H9 (cell line): ENCODE results near the gene VPS54. TPM values are rescaled to one million over a fixed set of nuclear protein-coding genes. Genes with fewer than 3 reads are reported as not detected.

Experiments used
- DNase-seq: peaks from one replicate; pipeline ENCODE4 v3.0.0-alpha.2; 2017
- H2AFZ ChIP-seq: one replicate; pipeline ENCODE4 v1.6.1; 2013; ENCODE audit warnings: mild to moderate bottlenecking, low read length, control low read depth, moderate library complexity
- H2AK5ac ChIP-seq: 2 replicates; pipeline ENCODE4 v1.6.1; 2013; ENCODE audit warnings: low read length, control low read depth, mixed read lengths; ENCODE audit not compliant: insufficient read length
- H2BK120ac ChIP-seq: one replicate; pipeline ENCODE4 v1.6.1; 2013; ENCODE audit warnings: low read depth, mild to moderate bottlenecking, low read length, control low read depth, inconsistent platforms; ENCODE audit not compliant: poor library complexity, severe bottlenecking
- H2BK12ac ChIP-seq: 2 replicates; pipeline ENCODE4 v1.6.1; 2013; ENCODE audit warnings: low read length, control low read depth, mixed read lengths, low read depth; ENCODE audit not compliant: insufficient read length
- H2BK15ac ChIP-seq: 2 replicates; pipeline ENCODE4 v1.6.1; 2013; ENCODE audit warnings: low read depth, low read length, control low read depth
- H2BK20ac ChIP-seq: one replicate; pipeline ENCODE4 v1.6.1; 2013; ENCODE audit warnings: low read depth, mild to moderate bottlenecking, low read length, control low read depth, inconsistent platforms; ENCODE audit not compliant: poor library complexity, severe bottlenecking
- H2BK5ac ChIP-seq: 2 replicates; pipeline ENCODE4 v1.6.1; 2013; ENCODE audit warnings: low read length, control low read depth, mixed read lengths; ENCODE audit not compliant: insufficient read length
- H3K14ac ChIP-seq: 2 replicates; pipeline ENCODE4 v1.6.1; 2013; ENCODE audit warnings: low read length, control low read depth; ENCODE audit not compliant: insufficient read depth
- H3K18ac ChIP-seq: 2 replicates; pipeline ENCODE4 v1.6.1; 2013; ENCODE audit warnings: low read depth, mild to moderate bottlenecking, mixed read lengths, low read length, control low read depth; ENCODE audit not compliant: insufficient read length
- H3K23ac ChIP-seq: 2 replicates; pipeline ENCODE4 v1.6.1; 2013; ENCODE audit warnings: low read length, control low read depth, mixed read lengths, low read depth; ENCODE audit not compliant: insufficient read length
- H3K23me2 ChIP-seq: 2 replicates; pipeline ENCODE4 v1.6.1; 2013; ENCODE audit warnings: low read depth, mild to moderate bottlenecking, mixed read lengths, low read length, control low read depth; ENCODE audit not compliant: insufficient read length, poor library complexity, severe bottlenecking
- H3K27ac ChIP-seq: 2 replicates; pipeline ENCODE4 v1.5.1; 2013; ENCODE audit warnings: low read length, control low read depth, mixed read lengths, low read depth; ENCODE audit not compliant: insufficient read length
- H3K27me3 ChIP-seq: 2 replicates; pipeline ENCODE4 v1.6.1; 2013; ENCODE audit warnings: low read length, control low read depth, inconsistent platforms; ENCODE audit not compliant: insufficient read depth
- H3K4ac ChIP-seq: 2 replicates; pipeline ENCODE4 v1.6.1; 2013; ENCODE audit warnings: low read depth, mild to moderate bottlenecking, control low read depth, inconsistent platforms, low read length, moderate library complexity
- H3K4me1 ChIP-seq: 2 replicates; pipeline ENCODE4 v1.6.1; 2013; ENCODE audit warnings: low read length, control low read depth, inconsistent platforms; ENCODE audit not compliant: insufficient read depth
- H3K4me2 ChIP-seq: 2 replicates; pipeline ENCODE4 v1.6.1; 2013; ENCODE audit warnings: low read length, control low read depth, mixed read lengths; ENCODE audit not compliant: insufficient read length, insufficient read depth
- H3K56ac ChIP-seq: 2 replicates; pipeline ENCODE4 v1.6.1; 2013; ENCODE audit warnings: low read depth, mild to moderate bottlenecking, mixed read lengths, low read length, control low read depth; ENCODE audit not compliant: insufficient read length
- H3K79me1 ChIP-seq: 2 replicates; pipeline ENCODE4 v1.6.1; 2013; ENCODE audit warnings: low read depth, mild to moderate bottlenecking, moderate library complexity, low read length, control low read depth, inconsistent platforms; ENCODE audit not compliant: insufficient read depth, poor library complexity, severe bottlenecking
- H3K79me2 ChIP-seq: 2 replicates; pipeline ENCODE4 v1.6.1; 2013; ENCODE audit warnings: low read length, control low read depth, inconsistent platforms; ENCODE audit not compliant: insufficient read depth
- H3K9ac ChIP-seq: 2 replicates; pipeline ENCODE4 v1.6.1; 2013; ENCODE audit warnings: low read length, control low read depth, mixed read lengths; ENCODE audit not compliant: insufficient read length; ENCODE audit errors: extremely low read depth
- H3K9me3 ChIP-seq: one replicate; pipeline ENCODE4 v1.6.1; 2013; ENCODE audit warnings: low read depth, low read length, inconsistent platforms; ENCODE audit not compliant: control insufficient read depth
- H3T11ph ChIP-seq: one replicate; pipeline ENCODE4 v1.6.1; 2013; ENCODE audit warnings: mild to moderate bottlenecking, low read length, control low read depth, inconsistent platforms
- H4K20me1 ChIP-seq: one replicate; pipeline ENCODE4 v1.6.1; 2013; ENCODE audit not compliant: control insufficient read depth, insufficient read length, insufficient read depth
- H4K5ac ChIP-seq: 2 replicates; pipeline ENCODE4 v1.6.1; 2013; ENCODE audit warnings: low read depth, mild to moderate bottlenecking, mixed read lengths, low read length, control low read depth; ENCODE audit not compliant: insufficient read length
- H4K8ac ChIP-seq: replicated peaks from 2 replicates; pipeline ENCODE4 v1.6.1; 2013; ENCODE audit warnings: low read length, control low read depth, mixed read lengths, low read depth; ENCODE audit not compliant: insufficient read length
- H4K91ac ChIP-seq: 2 replicates; pipeline ENCODE4 v1.6.1; 2013; ENCODE audit warnings: low read depth, mild to moderate bottlenecking, moderate library complexity, mixed read lengths, low read length, control low read depth; ENCODE audit not compliant: insufficient read length
- H3K27ac Mint-ChIP-seq, 3 experiments: 2 replicates in 2 of 3; 3 replicates in 1 of 3; pipeline ENCODE4 v1.8.0; 2020 to 2021; ENCODE audit warnings: mixed read lengths in 3 of 3, mild to moderate bottlenecking in 1 of 3, moderate library complexity in 1 of 3
- H3K27me3 Mint-ChIP-seq: 2 replicates; pipeline ENCODE4 v1.8.0; 2021; ENCODE audit warnings: low read depth, mild to moderate bottlenecking, moderate library complexity, mixed read lengths
- H3K36me3 Mint-ChIP-seq, 3 experiments: 2 replicates in 2 of 3; 3 replicates in 1 of 3; pipeline ENCODE4 v1.8.0; 2020 to 2021; ENCODE audit warnings: low read depth in 3 of 3, mixed read lengths in 3 of 3; ENCODE audit not compliant: insufficient read depth in 1 of 3
- H3K4me1 Mint-ChIP-seq, 2 experiments: 2 replicates each; pipeline ENCODE4 v1.8.0; 2020; ENCODE audit warnings: mixed read lengths in 2 of 2
- H3K4me3 Mint-ChIP-seq, 2 experiments: 2 replicates in 1 of 2; 3 replicates in 1 of 2; pipeline ENCODE4 v1.8.0; 2020 to 2021; ENCODE audit warnings: mild to moderate bottlenecking in 2 of 2, mixed read lengths in 2 of 2, moderate library complexity in 1 of 2
- H3K9me3 Mint-ChIP-seq, 2 experiments: 2 replicates in 1 of 2; 3 replicates in 1 of 2; pipeline ENCODE4 v1.8.0; 2020; ENCODE audit warnings: mild to moderate bottlenecking in 2 of 2, mixed read lengths in 2 of 2, moderate library complexity in 1 of 2
- CTCF ChIP-seq: fragments of 200-600 bp; sonication (generic); conservative IDR thresholded peaks from 3 replicates; pipeline ENCODE4 v1.8.0; 2021; ENCODE audit warnings: antibody characterized with exemption, mild to moderate bottlenecking
- WGBS: extraction: QIAGEN DNeasy Blood & Tissue Kit; methylation state at CpG from one replicate; pipeline ENCODE4 v1.1.7; 2013; ENCODE audit warnings: missing lambda C conversion rate, low lambda C conversion rate, mixed read lengths; ENCODE audit not compliant: insufficient read length; ENCODE audit errors: extremely low coverage; 5-methylcytosine and 5-hydroxymethylcytosine counted together
- total RNA-seq: library from RNA; stranded (reverse); gene quantifications from 2 replicates; pipeline ENCODE4 v1.2.1, GENCODE V29; 2021

The VPS54 gene
- total RNA-seq, 1 experiment from 2014 or later = 13.4 TPM

- Mint-ChIP-seq H3K27ac (peak overlapping the region in 2 of 3 experiments; percentile 25 to 86; a peak in 3 of 7 replicates), H3K36me3 (peaks cover 56 to 83% (median 81%) of the 10 kb centered on the region in 3 experiments; a peak in 6 of 7 replicates), H3K4me1 (peaks cover 75 to 87% of the 10 kb centered on the region in 2 experiments)
Measured at GRCh38 chr2:63878486-63878885, 140.7 kb downstream of the VPS54 start.

More at GRCh38 chr2:63878486-63878885, 140.7 kb downstream of the VPS54 start:
- H2BK15ac ChIP-seq = no peak overlapping the region
- Mint-ChIP-seq H3K27me3 (no peaks in the 10 kb centered on the region), H3K4me3 (no peak overlapping the region), H3K9me3 (no peaks in the 10 kb centered on the region)
- no peak overlapping the region for H4K91ac ChIP-seq
- no peak overlapping the region for H3K27ac ChIP-seq
- no peak for TF ChIP-seq CTCF
- no peaks in the 10 kb centered on the region for H4K20me1 ChIP-seq
- peaks cover 15% of the 10 kb centered on the region; the same call in 1 of the 2 replicates for H3K79me2 ChIP-seq
- no peak overlapping the region for H3K4ac ChIP-seq
- no peaks in the 10 kb centered on the region for H3K23me2 ChIP-seq
- no peak overlapping the region for H3K23ac ChIP-seq
- H3T11ph ChIP-seq = no peak overlapping the region
- H3K9me3 ChIP-seq = no peaks in the 10 kb centered on the region
- WGBS = no CpG with 5 or more reads among the region's 1 CpG
- peaks cover 9% of the 10 kb centered on the region for H3K79me1 ChIP-seq
- H2BK12ac ChIP-seq = no peak overlapping the region
- peaks cover 5% of the 10 kb centered on the region; the same call in 1 of the 2 replicates for H3K4me1 ChIP-seq
- H4K5ac ChIP-seq = no peak overlapping the region
- no peak overlapping the region for H2BK20ac ChIP-seq
- H3K14ac ChIP-seq = no peak overlapping the region
- no peak overlapping the region for H2BK120ac ChIP-seq
- no peak overlapping the region for H3K4me2 ChIP-seq
- no peak overlapping the region for H2BK5ac ChIP-seq
- no peak overlapping the region for H2AK5ac ChIP-seq
- no peak overlapping the region for H2AFZ ChIP-seq
- no peaks in the 10 kb centered on the region for H3K27me3 ChIP-seq
- no peak overlapping the region for H3K56ac ChIP-seq
- no peak overlapping the region for H4K8ac ChIP-seq
- H3K18ac ChIP-seq = no peak overlapping the region
- no peak for DNase-seq
- H3K9ac ChIP-seq = no peak overlapping the region
